H9 (cell line): Measurements from ENCODE around the gene TMEFF2. TPM values are rescaled to one million over a fixed set of nuclear protein-coding genes. Genes with fewer than 3 reads are reported as not detected.

Experiments
- DNase-seq: peaks from one replicate; pipeline ENCODE4 v3.0.0-alpha.2; 2017
- H2AFZ ChIP-seq: one replicate; pipeline ENCODE4 v1.6.1; 2013; ENCODE audit warnings: mild to moderate bottlenecking, low read length, control low read depth, moderate library complexity
- H2AK5ac ChIP-seq: 2 replicates; pipeline ENCODE4 v1.6.1; 2013; ENCODE audit warnings: low read length, control low read depth, mixed read lengths; ENCODE audit not compliant: insufficient read length
- H2BK120ac ChIP-seq: one replicate; pipeline ENCODE4 v1.6.1; 2013; ENCODE audit warnings: low read depth, mild to moderate bottlenecking, low read length, control low read depth, inconsistent platforms; ENCODE audit not compliant: poor library complexity, severe bottlenecking
- H2BK12ac ChIP-seq: 2 replicates; pipeline ENCODE4 v1.6.1; 2013; ENCODE audit warnings: low read length, control low read depth, mixed read lengths, low read depth; ENCODE audit not compliant: insufficient read length
- H2BK15ac ChIP-seq: 2 replicates; pipeline ENCODE4 v1.6.1; 2013; ENCODE audit warnings: low read depth, low read length, control low read depth
- H2BK20ac ChIP-seq: one replicate; pipeline ENCODE4 v1.6.1; 2013; ENCODE audit warnings: low read depth, mild to moderate bottlenecking, low read length, control low read depth, inconsistent platforms; ENCODE audit not compliant: poor library complexity, severe bottlenecking
- H2BK5ac ChIP-seq: 2 replicates; pipeline ENCODE4 v1.6.1; 2013; ENCODE audit warnings: low read length, control low read depth, mixed read lengths; ENCODE audit not compliant: insufficient read length
- H3K14ac ChIP-seq: 2 replicates; pipeline ENCODE4 v1.6.1; 2013; ENCODE audit warnings: low read length, control low read depth; ENCODE audit not compliant: insufficient read depth
- H3K18ac ChIP-seq: 2 replicates; pipeline ENCODE4 v1.6.1; 2013; ENCODE audit warnings: low read depth, mild to moderate bottlenecking, mixed read lengths, low read length, control low read depth; ENCODE audit not compliant: insufficient read length
- H3K23ac ChIP-seq: 2 replicates; pipeline ENCODE4 v1.6.1; 2013; ENCODE audit warnings: low read length, control low read depth, mixed read lengths, low read depth; ENCODE audit not compliant: insufficient read length
- H3K23me2 ChIP-seq: 2 replicates; pipeline ENCODE4 v1.6.1; 2013; ENCODE audit warnings: low read depth, mild to moderate bottlenecking, mixed read lengths, low read length, control low read depth; ENCODE audit not compliant: insufficient read length, poor library complexity, severe bottlenecking
- H3K27ac ChIP-seq: 2 replicates; pipeline ENCODE4 v1.5.1; 2013; ENCODE audit warnings: low read length, control low read depth, mixed read lengths, low read depth; ENCODE audit not compliant: insufficient read length
- H3K27me3 ChIP-seq: 2 replicates; pipeline ENCODE4 v1.6.1; 2013; ENCODE audit warnings: low read length, control low read depth, inconsistent platforms; ENCODE audit not compliant: insufficient read depth
- H3K4ac ChIP-seq: 2 replicates; pipeline ENCODE4 v1.6.1; 2013; ENCODE audit warnings: low read depth, mild to moderate bottlenecking, control low read depth, inconsistent platforms, low read length, moderate library complexity
- H3K4me1 ChIP-seq: 2 replicates; pipeline ENCODE4 v1.6.1; 2013; ENCODE audit warnings: low read length, control low read depth, inconsistent platforms; ENCODE audit not compliant: insufficient read depth
- H3K4me2 ChIP-seq: 2 replicates; pipeline ENCODE4 v1.6.1; 2013; ENCODE audit warnings: low read length, control low read depth, mixed read lengths; ENCODE audit not compliant: insufficient read length, insufficient read depth
- H3K56ac ChIP-seq: 2 replicates; pipeline ENCODE4 v1.6.1; 2013; ENCODE audit warnings: low read depth, mild to moderate bottlenecking, mixed read lengths, low read length, control low read depth; ENCODE audit not compliant: insufficient read length
- H3K79me1 ChIP-seq: 2 replicates; pipeline ENCODE4 v1.6.1; 2013; ENCODE audit warnings: low read depth, mild to moderate bottlenecking, moderate library complexity, low read length, control low read depth, inconsistent platforms; ENCODE audit not compliant: insufficient read depth, poor library complexity, severe bottlenecking
- H3K79me2 ChIP-seq: 2 replicates; pipeline ENCODE4 v1.6.1; 2013; ENCODE audit warnings: low read length, control low read depth, inconsistent platforms; ENCODE audit not compliant: insufficient read depth
- H3K9ac ChIP-seq: 2 replicates; pipeline ENCODE4 v1.6.1; 2013; ENCODE audit warnings: low read length, control low read depth, mixed read lengths; ENCODE audit not compliant: insufficient read length; ENCODE audit errors: extremely low read depth
- H3K9me3 ChIP-seq: one replicate; pipeline ENCODE4 v1.6.1; 2013; ENCODE audit warnings: low read depth, low read length, inconsistent platforms; ENCODE audit not compliant: control insufficient read depth
- H3T11ph ChIP-seq: one replicate; pipeline ENCODE4 v1.6.1; 2013; ENCODE audit warnings: mild to moderate bottlenecking, low read length, control low read depth, inconsistent platforms
- H4K20me1 ChIP-seq: one replicate; pipeline ENCODE4 v1.6.1; 2013; ENCODE audit not compliant: control insufficient read depth, insufficient read length, insufficient read depth
- H4K5ac ChIP-seq: 2 replicates; pipeline ENCODE4 v1.6.1; 2013; ENCODE audit warnings: low read depth, mild to moderate bottlenecking, mixed read lengths, low read length, control low read depth; ENCODE audit not compliant: insufficient read length
- H4K8ac ChIP-seq: replicated peaks from 2 replicates; pipeline ENCODE4 v1.6.1; 2013; ENCODE audit warnings: low read length, control low read depth, mixed read lengths, low read depth; ENCODE audit not compliant: insufficient read length
- H4K91ac ChIP-seq: 2 replicates; pipeline ENCODE4 v1.6.1; 2013; ENCODE audit warnings: low read depth, mild to moderate bottlenecking, moderate library complexity, mixed read lengths, low read length, control low read depth; ENCODE audit not compliant: insufficient read length
- H3K27ac Mint-ChIP-seq, 3 experiments: 2 replicates in 2 of 3; 3 replicates in 1 of 3; pipeline ENCODE4 v1.8.0; 2020 to 2021; ENCODE audit warnings: mixed read lengths in 3 of 3, mild to moderate bottlenecking in 1 of 3, moderate library complexity in 1 of 3
- H3K27me3 Mint-ChIP-seq: 2 replicates; pipeline ENCODE4 v1.8.0; 2021; ENCODE audit warnings: low read depth, mild to moderate bottlenecking, moderate library complexity, mixed read lengths
- H3K36me3 Mint-ChIP-seq, 3 experiments: 2 replicates in 2 of 3; 3 replicates in 1 of 3; pipeline ENCODE4 v1.8.0; 2020 to 2021; ENCODE audit warnings: low read depth in 3 of 3, mixed read lengths in 3 of 3; ENCODE audit not compliant: insufficient read depth in 1 of 3
- H3K4me1 Mint-ChIP-seq, 2 experiments: 2 replicates each; pipeline ENCODE4 v1.8.0; 2020; ENCODE audit warnings: mixed read lengths in 2 of 2
- H3K4me3 Mint-ChIP-seq, 2 experiments: 2 replicates in 1 of 2; 3 replicates in 1 of 2; pipeline ENCODE4 v1.8.0; 2020 to 2021; ENCODE audit warnings: mild to moderate bottlenecking in 2 of 2, mixed read lengths in 2 of 2, moderate library complexity in 1 of 2
- H3K9me3 Mint-ChIP-seq, 2 experiments: 2 replicates in 1 of 2; 3 replicates in 1 of 2; pipeline ENCODE4 v1.8.0; 2020; ENCODE audit warnings: mild to moderate bottlenecking in 2 of 2, mixed read lengths in 2 of 2, moderate library complexity in 1 of 2
- CTCF ChIP-seq: fragments of 200-600 bp; sonication (generic); conservative IDR thresholded peaks from 3 replicates; pipeline ENCODE4 v1.8.0; 2021; ENCODE audit warnings: antibody characterized with exemption, mild to moderate bottlenecking
- WGBS: extraction: QIAGEN DNeasy Blood & Tissue Kit; methylation state at CpG from one replicate; pipeline ENCODE4 v1.1.7; 2013; ENCODE audit warnings: missing lambda C conversion rate, low lambda C conversion rate, mixed read lengths; ENCODE audit not compliant: insufficient read length; ENCODE audit errors: extremely low coverage; 5-methylcytosine and 5-hydroxymethylcytosine counted together
- total RNA-seq: library from RNA; stranded (reverse); gene quantifications from 2 replicates; pipeline ENCODE4 v1.2.1, GENCODE V29; 2021

The TMEFF2 gene
- total RNA-seq, 1 experiment from 2014 or later, result 0.39 TPM

DNA sequence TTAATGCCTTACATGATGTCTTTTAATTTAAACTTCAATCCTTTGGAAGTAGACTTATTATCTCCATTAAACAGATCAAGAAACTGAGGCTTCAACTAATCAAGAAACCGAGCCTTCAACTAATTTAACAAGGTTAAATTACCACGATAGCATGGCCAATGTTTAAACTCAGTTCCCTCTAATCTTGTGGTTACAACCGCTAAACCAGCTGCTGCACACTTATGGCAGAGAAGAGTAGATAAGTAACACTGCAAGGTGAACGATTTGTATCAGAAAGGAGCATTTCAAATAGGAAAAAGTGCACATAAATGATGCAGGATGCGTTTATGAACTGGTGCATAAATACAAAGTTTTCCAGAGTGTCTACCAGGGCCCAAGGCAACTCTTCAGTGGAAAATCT, 203.3 kb downstream of the TMEFF2 start:
- Histone ChIP-seq H4K5ac (no peak overlapping the region), H2AK5ac (no peak overlapping the region), H3K27me3 (no peaks in the 10 kb centered on the region), H3K18ac (no peak overlapping the region), H3K9me3 (no peaks in the 10 kb centered on the region), H4K20me1 (no peaks in the 10 kb centered on the region), H2BK12ac (no peak overlapping the region), H3K4me1 (peaks cover 4% of the 10 kb centered on the region; the same call in 1 of the 2 replicates), H3K79me1 (no peaks in the 10 kb centered on the region), H3K14ac (no peak overlapping the region), H3K23me2 (no peaks in the 10 kb centered on the region), H3K4me2 (no peak overlapping the region), H2AFZ (no peak overlapping the region), H3K79me2 (no peaks in the 10 kb centered on the region), H3K4ac (no peak overlapping the region), H2BK120ac (no peak overlapping the region), H3K23ac (no peak overlapping the region), H3K56ac (no peak overlapping the region), H3K27ac (no peak overlapping the region), H3T11ph (no peak overlapping the region), H2BK15ac (no peak overlapping the region), H4K8ac (no peak overlapping the region), H3K9ac (no peak overlapping the region), H4K91ac (no peak overlapping the region), H2BK20ac (no peak overlapping the region), H2BK5ac (no peak overlapping the region)
- no CpG with 5 or more reads among the region's 5 CpGs for WGBS
- Mint-ChIP-seq H3K27ac (no peak overlapping the region), H3K9me3 (no peaks in the 10 kb centered on the region), H3K4me3 (no peak overlapping the region), H3K4me1 (peaks cover 14 to 16% of the 10 kb centered on the region in 2 experiments), H3K36me3 (no peaks in the 10 kb centered on the region), H3K27me3 (no peaks in the 10 kb centered on the region)
- DNase-seq, result no peak
- no peak for TF ChIP-seq CTCF
